CD14-positive monocyte (primary cell): ENCODE measurements around the gene KLC1. TPM values are rescaled to one million over a fixed set of nuclear protein-coding genes. Genes with fewer than 3 reads are reported as not detected.

Experiments
- DNase-seq, 3 donors: peaks; one replicate each; pipeline ENCODE4 v3.0.0-alpha.2; 2011 to 2022
- H2AFZ ChIP-seq: 2 replicates; pipeline ENCODE4 v1.6.0; 2012; ENCODE audit warnings: mild to moderate bottlenecking, low read depth, low read length, inconsistent platforms; ENCODE audit not compliant: insufficient read depth, poor library complexity, severe bottlenecking
- H3K27ac ChIP-seq, 2 donors: 1 replicate in 1 of 2; 2 replicates in 1 of 2; pipeline ENCODE4 v1.5.1; 2012 to 2013; ENCODE audit warnings: low read length in 2 of 2, control low read depth in 1 of 2, inconsistent platforms in 1 of 2, low read depth in 1 of 2, mild to moderate bottlenecking in 1 of 2
- H3K27me3 ChIP-seq, 2 donors: one replicate each; pipeline versions ENCODE4 v1.6.0 to v1.6.1; 2011 to 2013; ENCODE audit warnings: low read length in 2 of 2; ENCODE audit not compliant: control insufficient read depth in 2 of 2, insufficient read depth in 2 of 2
- H3K36me3 ChIP-seq, 2 donors: replicated peaks in 1 of 2; 1 replicate in 1 of 2; 2 replicates in 1 of 2; pipeline versions ENCODE4 v1.5.1 to v1.6.1; 2012 to 2013; ENCODE audit warnings: low read length in 2 of 2, control low read depth in 1 of 2, inconsistent platforms in 1 of 2, mild to moderate bottlenecking in 1 of 2; ENCODE audit not compliant: insufficient read depth in 2 of 2, control insufficient read depth in 1 of 2
- H3K4me1 ChIP-seq, 2 donors: 1 replicate in 1 of 2; 2 replicates in 1 of 2; pipeline versions ENCODE4 v1.5.1 to v1.6.1; 2012 to 2013; ENCODE audit warnings: low read length in 2 of 2, control low read depth in 1 of 2, inconsistent platforms in 1 of 2, mild to moderate bottlenecking in 1 of 2, moderate library complexity in 1 of 2; ENCODE audit not compliant: insufficient read depth in 2 of 2, control insufficient read depth in 1 of 2
- H3K4me2 ChIP-seq: replicated peaks from 2 replicates; pipeline ENCODE3; 2012; ENCODE audit warnings: low read length, moderate library complexity, mild to moderate bottlenecking; ENCODE audit not compliant: poor library complexity, severe bottlenecking; ENCODE audit errors: extremely low read depth
- H3K4me3 ChIP-seq, 3 experiments: fragments of 200-600 bp in 1 of 3; sonication (generic) in 1 of 3; replicated peaks in 1 of 3; 1 replicate in 2 of 3; 2 replicates in 1 of 3; pipeline ENCODE4 v1.5.1; 2011 to 2013; ENCODE audit warnings: low read length in 3 of 3, mild to moderate bottlenecking in 3 of 3, control low read depth in 2 of 3, low read depth in 2 of 3, inconsistent platforms in 1 of 3, moderate library complexity in 1 of 3
- H3K79me2 ChIP-seq: 2 replicates; pipeline ENCODE4 v1.6.0; 2012; ENCODE audit warnings: mild to moderate bottlenecking, control low read depth, inconsistent platforms, low read length, moderate library complexity; ENCODE audit not compliant: insufficient read depth
- H3K9ac ChIP-seq: 2 replicates; pipeline ENCODE4 v1.6.0; 2017; ENCODE audit warnings: low read length, mild to moderate bottlenecking; ENCODE audit not compliant: insufficient read depth, poor library complexity, severe bottlenecking
- H3K9me3 ChIP-seq, 2 donors: replicated peaks in 1 of 2; 1 replicate in 1 of 2; 2 replicates in 1 of 2; pipeline versions ENCODE4 v1.5.1 to v1.6.1; 2012 to 2013; ENCODE audit warnings: low read length in 2 of 2, control low read depth in 1 of 2; ENCODE audit not compliant: control insufficient read depth in 1 of 2, insufficient read depth in 1 of 2
- H4K20me1 ChIP-seq: 2 replicates; pipeline ENCODE4 v1.6.0; 2012; ENCODE audit warnings: mild to moderate bottlenecking, low read length, control low read depth, moderate library complexity; ENCODE audit not compliant: insufficient read depth
- H3K27ac Mint-ChIP-seq, 7 donors: one replicate each; pipeline ENCODE4 v1.8.0; 2020; ENCODE audit warnings: mild to moderate bottlenecking in 7 of 7, mixed read lengths in 7 of 7, moderate library complexity in 6 of 7, inconsistent platforms in 2 of 7
- H3K27me3 Mint-ChIP-seq, 3 donors: one replicate each; pipeline ENCODE4 v1.8.0; 2021 to 2022; ENCODE audit warnings: low read depth in 3 of 3, mild to moderate bottlenecking in 3 of 3, mixed read lengths in 3 of 3, moderate library complexity in 3 of 3, inconsistent platforms in 1 of 3
- H3K36me3 Mint-ChIP-seq, 2 donors: one replicate each; pipeline ENCODE4 v1.8.0; 2020; ENCODE audit warnings: mixed read lengths in 2 of 2, inconsistent platforms in 1 of 2, mild to moderate bottlenecking in 1 of 2
- H3K4me1 Mint-ChIP-seq: one replicate; pipeline ENCODE4 v1.8.0; 2020; ENCODE audit warnings: mild to moderate bottlenecking, mixed read lengths
- H3K4me3 Mint-ChIP-seq, 2 donors: one replicate each; pipeline ENCODE4 v1.8.0; 2020; ENCODE audit warnings: mild to moderate bottlenecking in 2 of 2, mixed read lengths in 2 of 2, moderate library complexity in 1 of 2
- H3K9me3 Mint-ChIP-seq, 7 donors: one replicate each; pipeline ENCODE4 v1.8.0; 2020 to 2022; ENCODE audit warnings: mixed read lengths in 7 of 7, mild to moderate bottlenecking in 6 of 7, moderate library complexity in 6 of 7, inconsistent platforms in 2 of 7
- WGBS: methylation state at CpG from one replicate; pipeline ENCODE4 v1.1.5; 2013; ENCODE audit warnings: missing lambda C conversion rate; ENCODE audit not compliant: insufficient coverage; 5-methylcytosine and 5-hydroxymethylcytosine counted together
- intact Hi-C, 2 donors: fragments of 100-400 bp; cut with micrococcal nuclease; formaldehyde crosslinking; loops; one replicate each; pipeline versions ENCODE4 v1.15.0 to v1.15.1; 2023
- polyA plus RNA-seq, 3 donors: library from polyadenylated mRNA; depleted of rRNA in 1 of 3; unstranded in 2 of 3; stranded (reverse) in 1 of 3; fragments of 300-500 nt in 2 of 3; fragments of >200 nt in 1 of 3; fragmentation: Illumina TruSeq in 2 of 3; gene quantifications; 1 replicate in 2 of 3; 2 replicates in 1 of 3; pipeline ENCODE4 v1.2.3, GENCODE V29; 2012 to 2021
- TF ChIP-seq, protein P1 (sequence below): fragments of 200-600 bp; IDR thresholded peaks from one replicate; pipeline ENCODE4 v1.8.0; 2022; ENCODE audit warnings: antibody characterized with exemption, mild to moderate bottlenecking

Gene KLC1
- polyA plus RNA-seq, 3 donors: 41.5 to 108 (median 46.6) TPM

DNA sequence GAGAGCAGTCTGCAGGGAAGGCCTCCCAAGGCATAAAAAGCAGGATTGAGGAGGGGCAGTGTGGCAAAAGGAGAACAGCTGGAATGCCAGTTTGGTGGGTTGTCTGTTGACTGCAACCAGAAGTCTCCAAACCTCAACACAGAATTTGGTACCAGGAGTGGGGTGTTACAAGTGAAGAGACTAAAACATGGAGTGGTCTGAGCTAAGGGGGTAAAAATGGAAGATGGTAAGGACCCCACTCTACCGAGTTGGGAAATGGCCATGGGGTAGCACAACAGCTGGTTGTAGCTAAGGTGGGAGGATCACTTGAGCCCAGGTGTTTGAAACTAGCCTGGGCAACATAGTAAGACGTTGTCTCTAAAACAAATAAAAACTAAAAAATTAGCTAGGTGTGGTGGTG, 17.8 kb upstream of the KLC1 start:
- H3K36me3 ChIP-seq: no peaks in the 10 kb centered on the region
- WGBS: 100% methylated on average over 1 of the region's 2 CpGs
- Mint-ChIP-seq H3K4me3 (no peak overlapping the region), H3K9me3 (peaks cover 11 to 30% (median 18%) of the 10 kb centered on the region in 7 donors), H3K36me3 (peaks cover 4 to 8% of the 10 kb centered on the region in 2 donors), H3K27me3 (peaks cover 22 to 42% (median 31%) of the 10 kb centered on the region in 3 donors), H3K4me1 (peaks cover 26% of the 10 kb centered on the region), H3K27ac (no peak overlapping the region)
- no peaks in the 10 kb centered on the region for H3K79me2 ChIP-seq
- H3K4me1 ChIP-seq: peaks cover 23 to 25% of the 10 kb centered on the region in 2 donors
- intact Hi-C loops: no loop called here
- TF ChIP-seq, protein P1, sequence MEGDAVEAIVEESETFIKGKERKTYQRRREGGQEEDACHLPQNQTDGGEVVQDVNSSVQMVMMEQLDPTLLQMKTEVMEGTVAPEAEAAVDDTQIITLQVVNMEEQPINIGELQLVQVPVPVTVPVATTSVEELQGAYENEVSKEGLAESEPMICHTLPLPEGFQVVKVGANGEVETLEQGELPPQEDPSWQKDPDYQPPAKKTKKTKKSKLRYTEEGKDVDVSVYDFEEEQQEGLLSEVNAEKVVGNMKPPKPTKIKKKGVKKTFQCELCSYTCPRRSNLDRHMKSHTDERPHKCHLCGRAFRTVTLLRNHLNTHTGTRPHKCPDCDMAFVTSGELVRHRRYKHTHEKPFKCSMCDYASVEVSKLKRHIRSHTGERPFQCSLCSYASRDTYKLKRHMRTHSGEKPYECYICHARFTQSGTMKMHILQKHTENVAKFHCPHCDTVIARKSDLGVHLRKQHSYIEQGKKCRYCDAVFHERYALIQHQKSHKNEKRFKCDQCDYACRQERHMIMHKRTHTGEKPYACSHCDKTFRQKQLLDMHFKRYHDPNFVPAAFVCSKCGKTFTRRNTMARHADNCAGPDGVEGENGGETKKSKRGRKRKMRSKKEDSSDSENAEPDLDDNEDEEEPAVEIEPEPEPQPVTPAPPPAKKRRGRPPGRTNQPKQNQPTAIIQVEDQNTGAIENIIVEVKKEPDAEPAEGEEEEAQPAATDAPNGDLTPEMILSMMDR: no peak
- peaks cover 0 to 19% of the 10 kb centered on the region in 2 donors for H3K27me3 ChIP-seq
- H3K9ac ChIP-seq: no peak overlapping the region
- H3K9me3 ChIP-seq: peaks cover 10 to 19% of the 10 kb centered on the region in 2 donors
- H3K4me2 ChIP-seq: no peak overlapping the region
- H4K20me1 ChIP-seq: no peaks in the 10 kb centered on the region
- no peak overlapping the region for H2AFZ ChIP-seq
- no peak overlapping the region for H3K4me3 ChIP-seq
- no peak for DNase-seq
- H3K27ac ChIP-seq: no peak overlapping the region

DNA sequence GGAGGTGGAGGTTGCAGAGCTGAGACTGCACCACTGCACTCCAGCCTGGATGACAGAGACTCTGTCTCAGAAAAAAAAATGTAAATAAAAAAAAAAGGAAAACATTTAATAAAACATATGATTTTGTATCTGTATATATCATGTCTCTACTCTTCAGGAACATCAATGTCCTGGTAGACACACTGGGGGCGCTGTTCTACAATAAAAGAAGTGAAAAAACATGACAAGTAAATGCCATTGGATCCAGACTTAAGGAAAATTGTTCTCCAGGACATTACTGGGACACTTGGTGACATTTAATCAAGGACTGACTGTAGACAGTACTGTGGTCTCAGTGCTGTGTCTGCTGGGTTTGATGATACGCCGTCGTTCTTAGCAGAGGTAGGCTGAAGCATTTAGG, 15.5 kb upstream of the KLC1 start:
- H3K27ac Mint-ChIP-seq: no peak overlapping the region
- H3K36me3 ChIP-seq: no peaks in the 10 kb centered on the region
- no peak overlapping the region for H3K27ac ChIP-seq
- H3K9me3 ChIP-seq: peaks cover 10 to 19% of the 10 kb centered on the region in 2 donors
- H3K9me3 Mint-ChIP-seq: peaks cover 11 to 30% (median 18%) of the 10 kb centered on the region in 7 donors
- no peaks in the 10 kb centered on the region for H3K79me2 ChIP-seq
- no peak overlapping the region for H3K4me2 ChIP-seq
- H3K4me3 Mint-ChIP-seq: no peak overlapping the region
- peaks cover 12 to 26% (median 21%) of the 10 kb centered on the region in 3 donors for H3K27me3 Mint-ChIP-seq
- no peak overlapping the region for H3K4me3 ChIP-seq
- H3K4me1 ChIP-seq: peaks cover 1 to 5% of the 10 kb centered on the region in 2 donors
- no peak overlapping the region for H2AFZ ChIP-seq
- no peaks in the 10 kb centered on the region for H4K20me1 ChIP-seq
- intact Hi-C loops: no loop called here
- peaks cover 0 to 11% of the 10 kb centered on the region in 2 donors for H3K27me3 ChIP-seq
- peaks cover 5% of the 10 kb centered on the region for H3K4me1 Mint-ChIP-seq
- H3K36me3 Mint-ChIP-seq: peaks cover 4 to 8% of the 10 kb centered on the region in 2 donors
- DNase-seq: no peak
- WGBS: no CpG with 5 or more reads among the region's 4 CpGs
- TF ChIP-seq, protein P1: no peak
- no peak overlapping the region for H3K9ac ChIP-seq
